Nucleus accumbens (tissue), 56 donors: ENCODE results near the gene TSEN54.
"Not testable (repeated sequence)": the region's sequence is repeated elsewhere in the genome, so short reads cannot be mapped to it uniquely, and the experiment has no call there.

Experiments used
- DNase-seq, 56 donors: peaks; one replicate each; lab custom pipeline; 2025; lab: John Stamatoyannopoulos, UW

Gene TSEN54

GRCh38 chr17:75516255-75516618, at the start of gene TSEN54:
TSS of gene TSEN54 (plus strand) at chr17:75516528. CDS start at chr17:75516561, 33 bp downstream.
- DNase-seq = peak; percentile 30 to 96 (median 89)

- DNase-seq = peak in 24 of 56 donors; percentile 13 to 69 (median 36)
Observed at GRCh38 chr17:75468291-75468754, 48.0 kb upstream of the TSEN54 start.

- no peak for DNase-seq
Observed at GRCh38 chr17:75468779-75469373, 47.5 kb upstream of the TSEN54 start.

GRCh38 chr17:75471207-75471606, 45.1 kb upstream of the TSEN54 start:
- no peak for DNase-seq

- DNase-seq = no peak
Observed at GRCh38 chr17:75472119-75472518, 44.2 kb upstream of the TSEN54 start.

- DNase-seq = peak in 29 of 56 donors; percentile 12 to 64 (median 33)
Observed at GRCh38 chr17:75473246-75473645, 43.1 kb upstream of the TSEN54 start.

- DNase-seq = no peak
Observed at GRCh38 chr17:75474736-75475135, 41.6 kb upstream of the TSEN54 start.

- peak in 18 of 56 donors; percentile 20 to 69 (median 50) for DNase-seq
Observed at GRCh38 chr17:75475144-75475835, 41.0 kb upstream of the TSEN54 start.

GRCh38 chr17:75475851-75476250, 40.5 kb upstream of the TSEN54 start:
- DNase-seq = no peak

GRCh38 chr17:75476271-75476671, 40.1 kb upstream of the TSEN54 start:
- DNase-seq = peak in 47 of 56 donors; percentile 27 to 86 (median 63)

GRCh38 chr17:75476752-75477489, 39.4 kb upstream of the TSEN54 start:
- peak in 2 of 56 donors; percentile 45 to 58 for DNase-seq

GRCh38 chr17:75477490-75477862, 38.9 kb upstream of the TSEN54 start:
- not testable (repeated sequence) for DNase-seq

- DNase-seq = no peak
Observed at GRCh38 chr17:75478508-75478907, 37.8 kb upstream of the TSEN54 start.

- DNase-seq = no peak
Observed at GRCh38 chr17:75480281-75480680, 36.0 kb upstream of the TSEN54 start.

- DNase-seq = no peak
Observed at GRCh38 chr17:75481194-75482068, 34.9 kb upstream of the TSEN54 start.

- DNase-seq = no peak
Observed at GRCh38 chr17:75482098-75482942, 34.0 kb upstream of the TSEN54 start.

- DNase-seq = no peak
Observed at GRCh38 chr17:75485688-75486087, 30.6 kb upstream of the TSEN54 start.

- no peak for DNase-seq
Observed at GRCh38 chr17:75486151-75486550, 30.2 kb upstream of the TSEN54 start.

GRCh38 chr17:75486951-75487350, 29.4 kb upstream of the TSEN54 start:
- no peak for DNase-seq
